SK-N-SH (cell line): ENCODE results near the gene MB. TPM values are rescaled to one million over a fixed set of nuclear protein-coding genes. Genes with fewer than 3 reads are reported as not detected.

Experiments
- CTCF ChIA-PET: fragments of 300-600, 350-600 bp; formaldehyde crosslinking; extraction: SDS; loops from one replicate; lab custom pipeline; 2021; lab: Yijun Ruan, JAX
- POLR2A ChIA-PET: fragments of 350-600 bp; sonication (Branson Sonifier 250); formaldehyde crosslinking; extraction: SDS; loops from one replicate; lab custom pipeline; 2020; ENCODE audit warnings: antibody characterized with exemption, inconsistent platforms; lab: Yijun Ruan, JAX
- DNase-seq: peaks from one replicate; pipeline ENCODE4 v3.0.0; 2012
- H2AFZ ChIP-seq: fragments of 200-600 bp; sonication (generic); 2 replicates; pipeline ENCODE4 v1.8.1; 2016; ENCODE audit warnings: antibody characterized with exemption, mild to moderate bottlenecking, low read depth
- H3F3A ChIP-seq: fragments of 200-600 bp; sonication (generic); replicated peaks from 2 replicates; pipeline ENCODE3; 2016; ENCODE audit warnings: antibody characterized with exemption, mild to moderate bottlenecking; ENCODE audit not compliant: insufficient read depth
- H3K27ac ChIP-seq, 2 experiments: fragments of 200-500 bp in 1 of 2; fragments of 200-600 bp in 1 of 2; sonication (Bioruptor generic) in 1 of 2; sonication (generic), shearing (Covaris generic) in 1 of 2; 2 replicates each; pipeline versions ENCODE4 v1.5.1 to v1.6.1; 2014 to 2016; ENCODE audit warnings: low read depth in 2 of 2, inconsistent platforms in 1 of 2, low read length in 1 of 2, mild to moderate bottlenecking in 1 of 2, mixed read lengths in 1 of 2
- H3K27me3 ChIP-seq: fragments of 200-600 bp; sonication (generic), shearing (Covaris generic); 2 replicates; pipeline ENCODE4 v1.6.1; 2016; ENCODE audit warnings: mixed run types; ENCODE audit not compliant: insufficient read depth
- H3K36me3 ChIP-seq, 2 experiments: fragments of 200-500 bp in 1 of 2; fragments of 200-600 bp in 1 of 2; sonication (Bioruptor generic) in 1 of 2; sonication (generic) in 1 of 2; replicated peaks in 1 of 2; 2 replicates each; pipeline versions ENCODE3 to v1.5.1; 2014 to 2016; ENCODE audit warnings: low read length in 1 of 2, mild to moderate bottlenecking in 1 of 2; ENCODE audit not compliant: insufficient read depth in 2 of 2, control insufficient read depth in 1 of 2
- H3K4me1 ChIP-seq, 2 experiments: fragments of 200-500 bp in 1 of 2; fragments of 200-600 bp in 1 of 2; sonication (Bioruptor generic) in 1 of 2; sonication (generic), shearing (Covaris generic) in 1 of 2; 2 replicates each; pipeline versions ENCODE4 v1.5.1 to v1.6.1; 2014 to 2016; ENCODE audit warnings: low read depth in 1 of 2, low read length in 1 of 2, mixed run types in 1 of 2; ENCODE audit not compliant: insufficient read depth in 2 of 2, control insufficient read depth in 1 of 2
- H3K4me2 ChIP-seq: fragments of 200-600 bp; sonication (generic), shearing (Covaris generic); 2 replicates; pipeline ENCODE4 v1.6.1; 2017; ENCODE audit warnings: mixed run types
- H3K4me3 ChIP-seq, 2 experiments: fragments of 200-500 bp in 1 of 2; fragments of 200-600 bp in 1 of 2; sonication (Bioruptor generic) in 1 of 2; sonication (generic), shearing (Covaris generic) in 1 of 2; 2 replicates each; pipeline versions ENCODE4 v1.5.1 to v1.8.1; 2014 to 2016; ENCODE audit warnings: low read depth in 2 of 2, inconsistent platforms in 1 of 2, low read length in 1 of 2, mild to moderate bottlenecking in 1 of 2, mixed read lengths in 1 of 2, moderate library complexity in 1 of 2
- H3K79me2 ChIP-seq: fragments of 200-600 bp; sonication (generic); 2 replicates; pipeline ENCODE4 v1.8.1; 2017; ENCODE audit warnings: mild to moderate bottlenecking; ENCODE audit not compliant: insufficient read depth
- H3K9ac ChIP-seq: fragments of 200-600 bp; sonication (generic); 2 replicates; pipeline ENCODE4 v1.6.1; 2017; ENCODE audit warnings: mixed run types
- H3K9me2 ChIP-seq: fragments of 200-600 bp; sonication (generic); 2 replicates; pipeline ENCODE4 v1.6.1; 2017; ENCODE audit warnings: mixed run types
- H3K9me3 ChIP-seq: fragments of 200-600 bp; sonication (generic); 2 replicates; pipeline ENCODE4 v1.6.1; 2017; ENCODE audit warnings: mixed run types, mild to moderate bottlenecking, moderate library complexity
- H4K20me1 ChIP-seq: fragments of 200-600 bp; sonication (generic); 2 replicates; pipeline ENCODE4 v1.6.1; 2017; ENCODE audit warnings: mild to moderate bottlenecking, mixed run types; ENCODE audit not compliant: insufficient read depth
- CTCF ChIP-seq: fragments of 200-600 bp; sonication (generic); IDR thresholded peaks from 2 replicates; pipeline ENCODE4 v1.6.1; 2017; ENCODE audit warnings: antibody characterized with exemption, mild to moderate bottlenecking, moderate library complexity
- ELF1 ChIP-seq: IDR thresholded peaks from 2 replicates; pipeline ENCODE4 v1.4.0; 2012
- EZH2phosphoT487 ChIP-seq: fragments of 200-600 bp; sonication (generic); IDR thresholded peaks from 2 replicates; pipeline ENCODE4 v1.6.1; 2017; ENCODE audit warnings: low read depth, mixed run types, mild to moderate bottlenecking, antibody characterized with exemption, moderate library complexity, borderline replicate concordance
- FOXJ3 ChIP-seq: sonication (generic); formaldehyde crosslinking; IDR thresholded peaks from 2 replicates; pipeline ENCODE4 v1.5.1; 2020; ENCODE audit warnings: mild to moderate bottlenecking, missing genetic modification reagents
- FOXM1 ChIP-seq: IDR thresholded peaks from 2 replicates; pipeline ENCODE4 v1.4.0; 2012; ENCODE audit warnings: low read depth, mild to moderate bottlenecking
- GABPA ChIP-seq: IDR thresholded peaks from 2 replicates; pipeline ENCODE4 v1.4.0; 2012; ENCODE audit warnings: low read depth, mild to moderate bottlenecking
- GATA2 ChIP-seq: sonication (generic); formaldehyde crosslinking; IDR thresholded peaks from 2 replicates; pipeline ENCODE4 v1.5.0; 2020; ENCODE audit warnings: mild to moderate bottlenecking, missing genetic modification reagents
- IRF3 ChIP-seq: fragments of 150-350 bp; IDR thresholded peaks from 2 replicates; pipeline ENCODE4 v1.6.1; 2016; ENCODE audit warnings: mild to moderate bottlenecking, low read depth, low read length
- MEF2A ChIP-seq: IDR thresholded peaks from 2 replicates; pipeline ENCODE4 v1.4.0; 2012; ENCODE audit warnings: low read depth, borderline replicate concordance
- MXI1 ChIP-seq: IDR thresholded peaks from 2 replicates; pipeline ENCODE4 v1.6.1; 2012; ENCODE audit warnings: mild to moderate bottlenecking, low read depth, low read length, improper control_type of control experiment
- NFIC ChIP-seq: IDR thresholded peaks from 2 replicates; pipeline ENCODE4 v1.4.0; 2012; ENCODE audit warnings: borderline replicate concordance
- POLR2AphosphoS5 ChIP-seq: IDR thresholded peaks from 2 replicates; pipeline ENCODE4 v1.6.1; 2012; ENCODE audit warnings: low read depth, low read length
- RXRA ChIP-seq: IDR thresholded peaks from 2 replicates; pipeline ENCODE4 v1.4.0; 2012; ENCODE audit warnings: low read depth, mild to moderate bottlenecking, borderline replicate concordance
- TAF1 ChIP-seq: IDR thresholded peaks from 2 replicates; pipeline ENCODE4 v1.6.1; 2012; ENCODE audit warnings: low read depth, mild to moderate bottlenecking, low read length, moderate library complexity, borderline replicate concordance
- TEAD4 ChIP-seq: IDR thresholded peaks from 2 replicates; pipeline ENCODE4 v1.4.0; 2012; ENCODE audit warnings: mild to moderate bottlenecking, borderline replicate concordance; ENCODE audit not compliant: insufficient read depth
- USF1 ChIP-seq: IDR thresholded peaks from 2 replicates; pipeline ENCODE4 v1.4.0; 2012; ENCODE audit warnings: low read depth, borderline replicate concordance
- YY1 ChIP-seq: IDR thresholded peaks from 2 replicates; pipeline ENCODE4 v1.4.0; 2012; ENCODE audit warnings: low read depth, mild to moderate bottlenecking
- whole genome bisulfite sequencing: methylation state at CpG from one replicate; pipeline ENCODE4 v1.1.6; 2017; ENCODE audit warnings: low lambda C conversion rate; 5-methylcytosine and 5-hydroxymethylcytosine counted together
- polyA plus RNA-seq, 3 experiments: library from polyadenylated mRNA; depleted of rRNA; stranded (reverse); fragments of >200 nt; gene quantifications; 2 replicates each; pipeline ENCODE4 v1.2.3, GENCODE V29; 2012

Gene MB
- polyA plus RNA-seq, 1 of the 3 experiments (the other 2 are of a cell fraction): 0.95 TPM

GRCh38 chr22:35641494-35642120 lies 24.5 kb upstream of the MB start:
- no peak for DNase-seq
- no peaks in the 10 kb centered on the region for H3F3A ChIP-seq
- H3K9ac ChIP-seq: no peak overlapping the region
- H4K20me1 ChIP-seq: no peaks in the 10 kb centered on the region
- no peak overlapping the region for H2AFZ ChIP-seq
- no peaks in the 10 kb centered on the region for H3K79me2 ChIP-seq
- H3K27ac ChIP-seq: no peak overlapping the region
- POLR2A ChIA-PET: no interaction called here
- no peaks in the 10 kb centered on the region for H3K9me2 ChIP-seq
- peaks cover 7 to 29% of the 10 kb centered on the region in 2 experiments; a peak in 2 of 4 replicates for H3K4me1 ChIP-seq
- no peak for TF ChIP-seq YY1
- no peak for TF ChIP-seq TAF1
- TF ChIP-seq GATA2 (CRISPR knock-in tag): no peak
- no peak for TF ChIP-seq NFIC
- no peak for TF ChIP-seq ELF1
- no peak for TF ChIP-seq MXI1
- no peak for TF ChIP-seq USF1
- no peak for TF ChIP-seq TEAD4
- no peak for TF ChIP-seq GABPA
- TF ChIP-seq EZH2phosphoT487: no peak
- no peak for TF ChIP-seq IRF3
- no peak for TF ChIP-seq POLR2AphosphoS5
- no peak for TF ChIP-seq FOXJ3 (CRISPR knock-in tag)
- TF ChIP-seq FOXM1: no peak
- TF ChIP-seq MEF2A: no peak
- no peak for TF ChIP-seq CTCF
- TF ChIP-seq RXRA: no peak
- TF ChIP-seq, all 33 proteins: peak for 0
- no peaks in the 10 kb centered on the region for H3K27me3 ChIP-seq
- CTCF ChIA-PET: interaction anchor here (1.7 to 1.8 kb wide), 2 partner anchors 11 to 211 kb away, joined by 7 read pairs; no protein-coding TSS in a partner anchor
- H3K4me2 ChIP-seq: no peak overlapping the region
- H3K4me3 ChIP-seq: no peak overlapping the region
- no peaks in the 10 kb centered on the region for H3K36me3 ChIP-seq
- WGBS: 86% methylated on average over 7 of the region's 7 CpGs
- no peaks in the 10 kb centered on the region for H3K9me3 ChIP-seq
